Keratinocyte (primary cell): Measurements from ENCODE around the gene ARHGAP15. TPM values are rescaled to one million over a fixed set of nuclear protein-coding genes. Genes with fewer than 3 reads are reported as not detected.

Source experiments
- DNase-seq: peaks from one replicate; pipeline ENCODE4 v3.0.0-alpha.2; 2011; ENCODE audit warnings: low read depth, missing footprints, low spot score
- FAIRE-seq: peaks from 2 replicates; lab custom pipeline; 2011; peaks lifted over from hg19 to GRCh38; lab: Jason Lieb, UNC
- H2AFZ ChIP-seq: 2 replicates; pipeline ENCODE4 v1.6.0; 2012; ENCODE audit warnings: low read length, control low read depth, inconsistent platforms; ENCODE audit not compliant: control insufficient read depth
- H3K27ac ChIP-seq: 2 replicates; pipeline ENCODE4 v1.5.1; 2011; ENCODE audit warnings: low read length; ENCODE audit not compliant: control insufficient read depth, insufficient read depth
- H3K27me3 ChIP-seq: 3 replicates; pipeline ENCODE4 v1.6.0; 2011; ENCODE audit warnings: low read length; ENCODE audit not compliant: control insufficient read depth, insufficient read depth; ENCODE audit errors: extremely low read depth
- H3K36me3 ChIP-seq, 2 experiments: 2 replicates in 1 of 2; 3 replicates in 1 of 2; pipeline ENCODE4 v1.5.1; 2011; ENCODE audit warnings: low read length in 2 of 2, mild to moderate bottlenecking in 1 of 2; ENCODE audit not compliant: control insufficient read depth in 2 of 2, insufficient read depth in 2 of 2; ENCODE audit errors: extremely low read depth in 1 of 2
- H3K4me1 ChIP-seq: 3 replicates; pipeline ENCODE4 v1.5.1; 2011; ENCODE audit warnings: low read length; ENCODE audit not compliant: control insufficient read depth, insufficient read depth; ENCODE audit errors: extremely low read depth
- H3K4me2 ChIP-seq: 3 replicates; pipeline ENCODE4 v1.6.0; 2011; ENCODE audit warnings: low read depth, low read length; ENCODE audit not compliant: control insufficient read depth, insufficient read depth; ENCODE audit errors: extremely low read depth
- H3K4me3 ChIP-seq, 3 experiments: fragments of 200-600 bp in 1 of 3; sonication (generic) in 1 of 3; 2 replicates in 2 of 3; 3 replicates in 1 of 3; pipeline ENCODE4 v1.5.1; 2011 to 2016; ENCODE audit warnings: low read length in 3 of 3, mild to moderate bottlenecking in 3 of 3, control low read depth in 2 of 3, inconsistent platforms in 1 of 3, low read depth in 1 of 3, mixed read lengths in 1 of 3, mixed run types in 1 of 3, moderate library complexity in 1 of 3; ENCODE audit not compliant: control insufficient read depth in 2 of 3, insufficient read depth in 2 of 3; ENCODE audit errors: extremely low read depth in 1 of 3
- H3K79me2 ChIP-seq: 2 replicates; pipeline ENCODE4 v1.6.0; 2012; ENCODE audit warnings: low read length; ENCODE audit not compliant: control insufficient read depth, insufficient read depth
- H3K9ac ChIP-seq: 3 replicates; pipeline ENCODE4 v1.6.0; 2011; ENCODE audit warnings: low read length; ENCODE audit not compliant: control insufficient read depth, insufficient read depth; ENCODE audit errors: extremely low read depth
- H3K9me1 ChIP-seq: 3 replicates; pipeline ENCODE4 v1.6.0; 2011; ENCODE audit warnings: low read length; ENCODE audit not compliant: control insufficient read depth, insufficient read depth; ENCODE audit errors: extremely low read depth
- H3K9me3 ChIP-seq: 2 replicates; pipeline ENCODE4 v1.5.1; 2012; ENCODE audit warnings: low read depth, low read length; ENCODE audit not compliant: control insufficient read depth
- H4K20me1 ChIP-seq: 3 replicates; pipeline ENCODE4 v1.6.0; 2011; ENCODE audit warnings: low read length; ENCODE audit not compliant: control insufficient read depth, insufficient read depth; ENCODE audit errors: extremely low read depth
- EZH2 ChIP-seq: IDR thresholded peaks from one replicate; pipeline ENCODE4 v1.6.1; 2012; ENCODE audit warnings: inconsistent platforms, mild to moderate bottlenecking, low read length, moderate library complexity
- dilution Hi-C: fragments of 300-500 bp; cut with MboI; formaldehyde crosslinking; loops from one replicate; pipeline ENCODE4 v1.7.0; 2020; ENCODE audit warnings: low sequenced_read_pairs; ENCODE audit not compliant: extremely low pct_ligation_motif_present
- polyA plus RNA-seq, 5 experiments: library from polyadenylated mRNA; depleted of rRNA in 3 of 5; stranded (reverse) in 3 of 5; stranded (forward) in 1 of 5; unstranded in 1 of 5; fragments of >200 nt; gene quantifications; 1 replicate in 1 of 5; 2 replicates in 3 of 5; 3 replicates in 1 of 5; pipeline versions ENCODE4 v1.2.1 to v1.2.3, GENCODE V29; 2011 to 2012; ENCODE audit warnings: missing spikeins in 2 of 5, low read depth in 1 of 5, low replicate concordance in 1 of 5
- TF ChIP-seq, protein P1 (sequence below), 3 experiments: IDR thresholded peaks in 1 of 3; conservative IDR thresholded peaks in 1 of 3; optimal IDR thresholded peaks in 1 of 3; 2 replicates in 2 of 3; 3 replicates in 1 of 3; pipeline versions ENCODE3 to v1.5.1; 2011; ENCODE audit warnings: low read length in 3 of 3, mild to moderate bottlenecking in 3 of 3, moderate library complexity in 2 of 3, control low read depth in 1 of 3, inconsistent platforms in 1 of 3; ENCODE audit not compliant: insufficient read depth in 2 of 3; ENCODE audit errors: extremely low read depth in 1 of 3

The ARHGAP15 gene
- polyA plus RNA-seq, 1 donor (not counting 4 experiments of a cell fraction or from before 2014, with no cell fraction given) = not detected

GRCh38 chr2:143622106-143622505, 492.9 kb downstream of the ARHGAP15 start:
- Histone ChIP-seq H4K20me1 (no peaks in the 10 kb centered on the region), H2AFZ (no peak overlapping the region), H3K4me1 (no peaks in the 10 kb centered on the region), H3K27ac (no peak overlapping the region), H3K9me1 (no peaks in the 10 kb centered on the region), H3K9ac (no peak overlapping the region), H3K9me3 (no peaks in the 10 kb centered on the region), H3K4me3 (no peak overlapping the region), H3K4me2 (no peak overlapping the region), H3K79me2 (no peaks in the 10 kb centered on the region), H3K27me3 (no peaks in the 10 kb centered on the region), H3K36me3 (no peaks in the 10 kb centered on the region)
- FAIRE-seq (no peak), DNase-seq (no peak)
- dilution Hi-C loops = no loop called here
- no peak for TF ChIP-seq EZH2
- TF ChIP-seq, protein P1, sequence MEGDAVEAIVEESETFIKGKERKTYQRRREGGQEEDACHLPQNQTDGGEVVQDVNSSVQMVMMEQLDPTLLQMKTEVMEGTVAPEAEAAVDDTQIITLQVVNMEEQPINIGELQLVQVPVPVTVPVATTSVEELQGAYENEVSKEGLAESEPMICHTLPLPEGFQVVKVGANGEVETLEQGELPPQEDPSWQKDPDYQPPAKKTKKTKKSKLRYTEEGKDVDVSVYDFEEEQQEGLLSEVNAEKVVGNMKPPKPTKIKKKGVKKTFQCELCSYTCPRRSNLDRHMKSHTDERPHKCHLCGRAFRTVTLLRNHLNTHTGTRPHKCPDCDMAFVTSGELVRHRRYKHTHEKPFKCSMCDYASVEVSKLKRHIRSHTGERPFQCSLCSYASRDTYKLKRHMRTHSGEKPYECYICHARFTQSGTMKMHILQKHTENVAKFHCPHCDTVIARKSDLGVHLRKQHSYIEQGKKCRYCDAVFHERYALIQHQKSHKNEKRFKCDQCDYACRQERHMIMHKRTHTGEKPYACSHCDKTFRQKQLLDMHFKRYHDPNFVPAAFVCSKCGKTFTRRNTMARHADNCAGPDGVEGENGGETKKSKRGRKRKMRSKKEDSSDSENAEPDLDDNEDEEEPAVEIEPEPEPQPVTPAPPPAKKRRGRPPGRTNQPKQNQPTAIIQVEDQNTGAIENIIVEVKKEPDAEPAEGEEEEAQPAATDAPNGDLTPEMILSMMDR (optimal IDR thresholded peaks at IDR 0.05 in 1 of 3, IDR thresholded peaks at IDR 0.05 in 1 of 3, conservative IDR thresholded peaks at IDR 0.05 in 1 of 3; ENCODE audit: extremely low read depth in 1 of 3, insufficient read depth in 2 of 3, low read length in 3 of 3) = no peak

DNA sequence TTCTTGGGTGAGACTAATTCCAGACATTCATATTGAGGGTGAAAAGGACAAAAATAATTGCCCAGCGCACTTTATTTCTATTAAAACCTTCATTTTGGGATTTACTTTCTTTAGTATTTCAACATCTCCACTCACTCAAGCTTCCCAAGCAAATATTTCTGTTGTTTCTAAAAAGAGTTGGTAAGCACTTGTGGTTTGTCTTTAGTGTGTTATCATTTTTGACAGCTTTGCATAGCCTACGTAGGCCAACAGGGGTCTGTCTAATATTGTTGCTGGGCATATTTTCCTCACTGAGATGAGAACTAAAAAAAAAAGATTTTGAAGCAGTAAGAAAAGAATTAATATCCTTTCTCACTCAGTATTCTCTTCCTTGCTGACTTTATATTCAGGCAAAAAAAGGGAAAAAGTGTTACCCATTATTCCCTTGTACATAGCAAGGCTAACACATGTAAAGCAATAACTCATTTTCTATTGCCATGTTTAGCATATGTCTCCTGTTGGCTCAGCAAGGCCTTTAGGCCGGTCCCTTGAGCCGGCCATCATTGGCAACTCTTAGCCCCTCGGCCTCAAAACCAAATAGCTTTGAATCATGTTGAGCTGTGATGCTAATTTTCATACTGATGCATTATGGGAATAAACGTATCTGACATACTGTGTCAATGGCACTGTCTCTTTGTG, 494.2 kb downstream of the ARHGAP15 start:
- no peak overlapping the region for H3K9ac ChIP-seq
- H3K9me3 ChIP-seq = no peaks in the 10 kb centered on the region
- no peaks in the 10 kb centered on the region for H4K20me1 ChIP-seq
- no peaks in the 10 kb centered on the region for H3K9me1 ChIP-seq
- no peaks in the 10 kb centered on the region for H3K79me2 ChIP-seq
- no peak overlapping the region for H3K27ac ChIP-seq
- H3K4me2 ChIP-seq = no peak overlapping the region
- no peak for DNase-seq
- no peak for FAIRE-seq
- no peaks in the 10 kb centered on the region for H3K4me1 ChIP-seq
- H3K27me3 ChIP-seq = no peaks in the 10 kb centered on the region
- TF ChIP-seq EZH2 = no peak
- TF ChIP-seq, protein P1 (optimal IDR thresholded peaks at IDR 0.05 in 1 of 3, IDR thresholded peaks at IDR 0.05 in 1 of 3, conservative IDR thresholded peaks at IDR 0.05 in 1 of 3; ENCODE audit: extremely low read depth in 1 of 3, insufficient read depth in 2 of 3, low read length in 3 of 3) = no peak
- no peak overlapping the region for H3K4me3 ChIP-seq
- dilution Hi-C loops = no loop called here
- no peak overlapping the region for H2AFZ ChIP-seq
- H3K36me3 ChIP-seq = no peaks in the 10 kb centered on the region
